ENCODE data around the gene FHDC1.

FHDC1 gene

GRCh38 chr4:152936446-152937335 is 568 bp downstream of the FHDC1 start:
- DNase-seq: peak in 1 of 2 donors; percentile 11

- peak in 1 of 2 donors; percentile 11 for DNase-seq
Measured at GRCh38 chr4:152937336-152938236, 1.5 kb downstream of the FHDC1 start.

- DNase-seq: no peak
Measured at GRCh38 chr4:152938237-152938947, 2.3 kb downstream of the FHDC1 start.

- no peak for DNase-seq
Measured at GRCh38 chr4:152939621-152940020, 3.5 kb downstream of the FHDC1 start.

GRCh38 chr4:152940461-152940860 is 4.3 kb downstream of the FHDC1 start:
- no peak for DNase-seq

- no peak for DNase-seq
Measured at GRCh38 chr4:152941411-152941810, 5.3 kb downstream of the FHDC1 start.

- DNase-seq: no peak
Measured at GRCh38 chr4:152942346-152942745, 6.2 kb downstream of the FHDC1 start.

- no peak for DNase-seq
Measured at GRCh38 chr4:152943672-152944071, 7.5 kb downstream of the FHDC1 start.

GRCh38 chr4:152944666-152945320 is 8.7 kb downstream of the FHDC1 start:
- no peak for DNase-seq

GRCh38 chr4:152945639-152946038 is 9.5 kb downstream of the FHDC1 start:
- no peak for DNase-seq

- DNase-seq: no peak
Measured at GRCh38 chr4:152946446-152946845, 10.3 kb downstream of the FHDC1 start.

- no peak for DNase-seq
Measured at GRCh38 chr4:152947311-152947710, 11.2 kb downstream of the FHDC1 start.

GRCh38 chr4:152949930-152950329 is 13.8 kb downstream of the FHDC1 start:
- DNase-seq: no peak

- no peak for DNase-seq
Measured at GRCh38 chr4:152950402-152951274, 14.5 kb downstream of the FHDC1 start.

- no peak for DNase-seq
Measured at GRCh38 chr4:152951348-152951747, 15.2 kb downstream of the FHDC1 start.

- no peak for DNase-seq
Measured at GRCh38 chr4:152953514-152953913, 17.4 kb downstream of the FHDC1 start.

- no peak for DNase-seq
Measured at GRCh38 chr4:152954741-152955140, 18.6 kb downstream of the FHDC1 start.

GRCh38 chr4:152956147-152956546 is 20.0 kb downstream of the FHDC1 start:
- DNase-seq: no peak

GRCh38 chr4:152956650-152957436 is 20.7 kb downstream of the FHDC1 start:
- no peak for DNase-seq

GRCh38 chr4:152957437-152958171 is 21.5 kb downstream of the FHDC1 start:
- no peak for DNase-seq

Measured in activated CD4-positive, alpha-beta T cell treated with anti-CD3 and anti-CD28 coated beads for 4 hours (primary cell).